ENCODE data around the gene LMAN1L.

GRCh38 chr15:74794248-74794969, 18.2 kb upstream of the LMAN1L start:
- TF ChIP-seq CTCF (IDR thresholded peaks at IDR 0.05): no peak
- TF ChIP-seq POLR2A (IDR thresholded peaks at IDR 0.05): no peak

Measured in tibial nerve (tissue), 3 donors.